Stimulated activated CD8-positive, alpha-beta memory T cell treated with anti-CD3 and anti-CD28 coated beads, Interleukin-12 subunit alpha, Interleukin-12 subunit beta, amount 100 ng/mL, for 24 hours (primary cell): ENCODE data around the gene CERT1.
"Not testable (repeated sequence)": the region's sequence is repeated elsewhere in the genome, so short reads cannot be mapped to it uniquely, and the experiment has no call there.

Source experiments
- DNase-seq: peaks from one replicate; pipeline ENCODE4 v3.0.0-alpha.2; 2020; ENCODE audit errors: extremely low read depth

CERT1 gene, protein sequence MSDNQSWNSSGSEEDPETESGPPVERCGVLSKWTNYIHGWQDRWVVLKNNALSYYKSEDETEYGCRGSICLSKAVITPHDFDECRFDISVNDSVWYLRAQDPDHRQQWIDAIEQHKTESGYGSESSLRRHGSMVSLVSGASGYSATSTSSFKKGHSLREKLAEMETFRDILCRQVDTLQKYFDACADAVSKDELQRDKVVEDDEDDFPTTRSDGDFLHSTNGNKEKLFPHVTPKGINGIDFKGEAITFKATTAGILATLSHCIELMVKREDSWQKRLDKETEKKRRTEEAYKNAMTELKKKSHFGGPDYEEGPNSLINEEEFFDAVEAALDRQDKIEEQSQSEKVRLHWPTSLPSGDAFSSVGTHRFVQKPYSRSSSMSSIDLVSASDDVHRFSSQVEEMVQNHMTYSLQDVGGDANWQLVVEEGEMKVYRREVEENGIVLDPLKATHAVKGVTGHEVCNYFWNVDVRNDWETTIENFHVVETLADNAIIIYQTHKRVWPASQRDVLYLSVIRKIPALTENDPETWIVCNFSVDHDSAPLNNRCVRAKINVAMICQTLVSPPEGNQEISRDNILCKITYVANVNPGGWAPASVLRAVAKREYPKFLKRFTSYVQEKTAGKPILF

GRCh38 chr5:75511435-75512382 is at the start of gene CERT1, which contains the start of gene POLK:
CERT1 (minus strand) TSS chr5:75511629; CDS start chr5:75511207, 422 bp downstream.
POLK (plus strand) TSS chr5:75511891.
- DNase-seq = peak; percentile 88

DNA sequence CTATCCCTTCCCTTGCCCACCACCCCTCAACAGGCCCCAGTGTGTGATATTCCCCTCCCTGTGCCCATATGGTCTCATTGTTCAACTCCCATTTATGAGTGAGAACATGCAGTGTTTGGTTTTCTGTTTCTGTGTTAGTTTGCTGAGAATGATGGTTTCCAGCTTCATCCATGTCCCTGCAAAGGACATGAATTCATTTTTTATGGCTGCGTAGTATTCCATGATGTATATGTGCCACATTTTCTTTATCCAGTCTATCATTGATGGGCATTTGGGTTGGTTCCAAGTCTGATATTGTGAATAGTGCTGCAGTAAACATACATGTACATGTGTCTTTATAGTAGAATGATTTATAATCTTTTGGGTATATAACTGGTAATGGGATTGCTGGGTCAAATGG is 49.2 kb upstream of the CERT1 start:
- DNase-seq = not testable (repeated sequence)

DNA sequence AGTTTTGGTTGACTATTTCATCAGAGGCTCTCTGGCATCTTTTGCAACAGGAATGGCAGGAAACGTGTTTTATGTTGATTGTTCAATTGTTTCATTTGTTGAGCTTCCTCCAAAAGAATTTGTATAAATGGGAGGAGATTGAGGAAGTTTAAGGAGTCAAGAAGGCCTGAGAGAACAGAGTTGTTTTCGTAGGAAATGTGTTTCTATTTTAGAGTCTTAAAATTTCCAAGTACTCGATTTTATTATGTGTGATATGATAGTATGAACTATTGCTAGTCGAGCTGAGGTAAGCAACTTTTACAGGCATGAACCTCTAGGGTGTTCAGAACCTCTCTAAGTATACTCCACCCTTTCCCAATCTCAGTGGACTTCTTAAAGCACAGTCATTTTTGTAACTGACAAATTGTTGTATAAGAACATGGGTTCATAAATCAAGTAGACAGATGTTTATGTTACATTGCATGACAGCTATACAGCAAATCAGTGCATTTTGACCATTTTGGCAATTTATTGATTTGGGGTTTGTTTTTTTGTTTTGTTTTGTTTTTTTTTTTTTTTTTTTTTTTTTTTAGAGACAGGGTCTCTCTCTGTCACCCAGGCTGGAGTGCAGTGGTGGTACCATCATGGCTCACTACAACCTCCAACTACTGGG is 47.7 kb upstream of the CERT1 start:
- DNase-seq = no peak

- no peak for DNase-seq
These were observed 46.8 kb upstream of the CERT1 start for GRCh38 chr5:75558221-75558620.

DNA sequence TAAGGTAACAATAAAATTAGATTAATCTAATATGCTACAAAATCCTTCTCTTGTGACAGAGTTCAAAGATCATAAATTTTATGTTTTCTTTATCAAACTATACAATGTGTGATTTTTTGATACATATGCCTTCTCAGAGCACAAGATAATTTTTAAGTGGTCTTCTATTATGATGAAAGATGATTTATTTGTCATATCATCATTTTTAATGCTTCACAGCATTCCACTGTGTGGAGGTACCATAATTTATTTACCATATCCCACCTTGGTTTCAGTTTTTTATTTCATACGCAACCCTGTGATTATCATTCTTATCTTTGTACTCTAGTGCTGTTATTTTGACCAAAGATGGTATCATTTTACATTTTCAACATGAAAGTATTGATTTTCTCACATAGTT is 41.9 kb upstream of the CERT1 start:
- no peak for DNase-seq

GRCh38 chr5:75552764-75553163 is 41.3 kb upstream of the CERT1 start:
- no peak for DNase-seq

DNA sequence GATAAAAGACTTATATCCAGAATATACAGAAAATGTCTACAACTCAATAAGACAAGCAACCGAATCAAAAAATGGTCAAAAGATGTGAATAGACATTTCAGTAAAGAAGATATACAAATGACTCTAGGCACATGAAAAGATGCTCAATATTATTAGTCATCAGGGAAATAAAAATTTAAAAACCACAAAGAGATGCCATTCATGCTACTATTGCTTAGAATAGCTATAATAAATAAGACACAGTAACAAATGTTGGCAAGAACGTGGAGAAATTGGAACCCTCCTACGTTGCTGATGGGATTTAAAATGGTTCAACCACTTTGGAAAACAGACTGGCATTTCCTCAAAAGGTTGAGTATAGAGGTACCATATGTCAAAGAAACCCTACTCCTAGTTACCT is 40.0 kb upstream of the CERT1 start:
- DNase-seq = no peak

GRCh38 chr5:75550597-75550996 is 39.2 kb upstream of the CERT1 start:
- DNase-seq = no peak

GRCh38 chr5:75547812-75548211 is 36.4 kb upstream of the CERT1 start:
- no peak for DNase-seq

DNA sequence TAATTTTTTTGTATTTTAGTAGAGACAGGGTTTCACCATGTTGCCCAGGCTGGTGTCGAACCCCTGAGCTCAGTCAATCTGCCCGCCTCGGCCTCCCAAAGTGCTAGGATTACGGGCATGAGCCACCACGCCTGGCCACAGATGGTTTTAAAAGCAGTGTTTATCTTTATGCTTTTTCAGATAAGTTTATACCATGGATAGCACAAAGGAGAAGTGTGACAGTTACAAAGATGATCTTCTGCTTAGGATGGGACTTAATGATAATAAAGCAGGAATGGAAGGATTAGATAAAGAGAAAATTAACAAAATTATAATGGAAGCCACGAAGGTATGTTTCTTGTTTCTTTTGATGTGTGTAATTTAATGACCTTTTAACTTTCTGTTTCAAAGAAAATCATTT is 35.4 kb upstream of the CERT1 start:
- no peak for DNase-seq

DNA sequence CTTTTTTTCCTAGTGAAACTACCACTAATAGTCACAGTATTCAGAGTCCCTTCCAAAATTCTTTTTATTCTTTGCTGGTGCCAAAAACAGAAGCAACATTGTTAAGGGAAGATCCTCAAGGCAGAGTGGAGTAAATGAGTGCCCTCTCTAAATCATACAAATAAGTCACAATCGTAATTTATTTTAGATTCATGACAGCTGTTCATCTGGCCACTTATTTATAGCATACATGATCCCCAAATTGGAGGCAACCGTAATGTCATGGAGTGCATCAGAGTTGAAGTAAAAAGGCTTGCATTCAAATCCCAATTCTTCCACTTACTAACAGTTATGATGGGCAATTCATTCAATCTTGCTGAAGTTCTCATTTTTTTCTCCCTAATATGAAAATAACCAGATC is 33.7 kb upstream of the CERT1 start:
- DNase-seq = no peak

- DNase-seq = no peak
These were observed 26.8 kb upstream of the CERT1 start for GRCh38 chr5:75538211-75538610.

DNA sequence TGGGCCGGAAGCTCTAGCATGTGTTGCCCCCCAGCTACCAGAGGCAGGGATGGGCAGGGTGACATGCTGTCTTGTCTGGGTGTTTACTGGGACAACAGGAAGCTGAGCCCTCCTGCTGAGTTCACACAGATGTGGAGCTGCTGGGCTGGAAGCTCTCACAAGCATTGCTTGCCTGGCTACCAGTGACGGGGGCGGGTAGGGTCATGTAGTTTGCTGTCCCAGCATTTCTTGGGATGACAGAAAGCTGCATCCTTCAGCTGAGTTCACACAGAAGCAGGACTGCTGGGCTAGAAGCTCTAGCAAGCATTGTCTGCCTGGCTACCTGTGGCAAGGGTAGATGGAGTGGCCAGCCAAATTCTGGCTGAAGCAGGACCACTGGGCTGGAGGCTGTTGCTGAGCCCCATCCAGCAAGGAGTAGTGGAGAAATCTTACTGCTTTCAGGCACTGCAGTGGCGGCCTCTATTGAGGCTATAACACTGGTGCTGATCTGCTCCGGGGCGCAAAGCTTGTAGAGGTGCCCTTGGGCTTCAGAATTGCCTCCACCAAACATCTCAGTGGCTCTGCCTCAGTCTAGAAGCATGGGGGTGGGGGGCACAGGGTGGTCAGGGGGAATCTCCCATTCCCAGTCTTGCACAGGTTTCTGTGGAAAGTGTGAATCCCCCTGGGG is 25.4 kb upstream of the CERT1 start:
- no peak for DNase-seq

- no peak for DNase-seq
These were observed 24.7 kb upstream of the CERT1 start for GRCh38 chr5:75536147-75536546.

DNA sequence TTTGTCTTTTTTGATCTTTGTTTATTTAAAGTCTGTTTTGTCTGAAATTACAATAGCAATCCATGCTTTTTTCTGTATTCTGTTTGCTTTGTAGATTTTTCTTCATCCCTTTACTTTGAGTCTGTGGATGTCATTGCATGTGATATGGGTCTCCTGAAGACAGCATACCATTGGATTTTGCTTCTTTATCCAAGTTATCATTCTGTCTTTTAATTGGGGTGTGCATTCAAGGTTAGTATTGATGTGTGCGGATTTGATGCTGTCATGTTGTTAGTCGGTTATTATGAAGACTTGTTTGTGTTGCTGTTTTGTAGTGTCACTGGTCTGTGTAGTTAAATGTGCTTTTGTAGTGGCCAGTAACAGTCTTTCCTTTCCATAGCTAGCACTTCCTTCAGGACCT is 23.3 kb upstream of the CERT1 start:
- no peak for DNase-seq

DNA sequence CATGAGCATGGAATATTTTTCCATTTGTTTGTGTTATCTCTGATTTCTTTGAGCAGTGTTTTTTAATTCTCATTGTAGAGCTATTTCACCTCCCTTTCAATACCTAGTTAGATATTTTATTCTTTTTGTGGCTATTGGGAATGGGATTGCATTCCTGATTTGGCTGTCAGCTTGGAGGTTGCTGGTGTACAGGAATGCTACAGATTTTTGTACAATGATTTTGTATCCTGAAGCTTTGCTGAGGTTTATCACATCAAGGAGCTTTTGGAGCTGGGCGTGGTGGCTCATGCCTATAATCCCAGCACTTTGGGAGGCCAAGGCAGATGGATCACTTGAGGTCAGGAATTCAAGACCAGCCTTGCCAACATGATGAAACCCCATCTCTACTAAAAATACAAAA is 22.3 kb upstream of the CERT1 start:
- DNase-seq = not testable (repeated sequence)

DNA sequence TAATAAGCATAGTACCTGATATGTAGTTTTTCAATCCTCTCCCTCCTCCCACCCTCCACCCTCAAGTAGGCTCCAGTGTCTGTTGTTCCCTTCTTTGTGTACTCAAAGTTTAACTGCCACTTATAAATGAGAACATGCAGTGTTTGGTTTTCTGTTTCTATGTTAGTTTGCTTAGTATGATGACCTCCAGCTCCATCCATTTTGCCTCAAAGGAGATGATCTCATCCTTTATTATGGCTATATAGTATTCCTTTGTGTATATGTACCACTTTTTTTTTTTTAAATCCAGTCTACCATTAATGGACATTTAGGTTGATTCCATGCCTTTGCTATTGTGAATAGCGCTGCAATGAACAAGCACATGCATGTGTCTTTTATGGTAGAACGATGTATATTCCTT is 20.8 kb upstream of the CERT1 start:
- no peak for DNase-seq

- DNase-seq = no peak
These were observed 17.8 kb upstream of the CERT1 start for GRCh38 chr5:75529185-75529584.

DNA sequence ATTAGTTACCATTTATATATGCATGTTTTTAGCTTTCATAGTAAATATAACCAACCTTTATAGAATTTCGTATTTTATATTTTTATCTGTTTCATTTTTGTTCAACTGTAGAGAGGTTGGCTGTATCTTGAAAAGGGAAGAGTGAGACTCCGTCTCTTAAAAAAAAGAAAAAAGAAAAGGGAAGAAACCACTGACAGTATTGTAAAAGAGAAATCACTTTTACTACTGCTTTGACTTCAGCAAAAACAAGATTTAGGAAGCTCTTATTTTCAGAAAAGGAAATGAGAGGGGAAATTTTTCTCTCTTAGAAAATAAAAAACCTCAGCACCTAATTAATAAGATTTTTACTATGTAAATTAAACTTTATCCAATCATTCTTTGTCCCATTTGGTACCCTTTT is 14.6 kb upstream of the CERT1 start:
- no peak for DNase-seq

DNA sequence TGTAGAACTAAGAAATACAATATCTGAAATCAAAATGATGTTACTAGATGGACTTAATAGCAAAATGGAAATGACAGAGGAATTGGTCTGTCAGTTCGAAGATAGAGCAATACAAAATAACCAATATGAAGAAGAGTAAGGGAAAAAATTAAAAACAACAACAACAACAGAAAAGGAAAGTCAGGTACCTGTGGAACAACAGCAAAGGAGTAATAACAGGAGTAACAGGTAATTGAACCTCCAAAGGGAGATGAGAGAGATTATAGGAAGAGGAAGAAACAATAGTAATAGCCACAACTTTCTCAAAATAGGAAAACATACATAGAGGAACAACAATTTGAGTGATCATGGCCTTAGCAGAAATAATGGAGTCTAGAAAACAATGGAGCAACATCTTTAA is 13.9 kb upstream of the CERT1 start:
- no peak for DNase-seq

DNA sequence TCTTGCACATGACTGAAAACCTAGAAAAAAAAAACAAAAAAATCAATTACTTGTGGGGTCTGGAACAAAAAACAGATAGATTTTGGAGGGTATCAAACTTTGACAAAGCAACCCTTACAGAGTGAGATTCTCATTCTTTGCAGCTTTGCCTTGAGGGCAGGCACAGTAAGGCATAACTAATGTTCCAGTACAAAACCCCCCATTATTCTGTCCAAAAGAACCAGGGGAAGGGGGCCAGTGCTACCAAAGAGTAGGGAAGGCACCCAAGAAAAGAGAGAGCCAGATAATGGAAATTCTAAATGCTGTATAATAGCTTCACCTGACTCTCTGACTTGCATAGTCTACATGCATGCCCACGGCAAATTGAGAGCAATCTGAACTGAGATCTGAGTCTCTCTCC is 13.2 kb upstream of the CERT1 start:
- DNase-seq = no peak
